Testis (tissue), 2 donors: Measurements from ENCODE around the gene CD83.

ENCODE experiments used
- CTCF ChIP-seq, 3 experiments: fragments of 450-650 bp in 2 of 3; fragments of 200-600 bp in 1 of 3; sonication (generic) in 1 of 3; IDR thresholded peaks; one replicate each; pipeline ENCODE4 v1.5.1; 2016 to 2019; ENCODE audit warnings: antibody characterized with exemption in 3 of 3, mild to moderate bottlenecking in 2 of 3, moderate library complexity in 1 of 3
- POLR2A ChIP-seq: fragments of 450-650 bp; IDR thresholded peaks from one replicate; pipeline ENCODE4 v1.6.1; 2017; ENCODE audit warnings: antibody characterized with exemption, mild to moderate bottlenecking, moderate library complexity

GRCh38 chr6:14132921-14133275, 15.3 kb downstream of the CD83 start:
- TF ChIP-seq CTCF (IDR thresholded peaks at IDR 0.05) (no peak), POLR2A (no peak)
